Endothelial cell of umbilical vein (primary cell): ENCODE data around the gene F2.

Experiments
- POLR2A ChIP-seq: IDR thresholded peaks from 2 replicates; pipeline ENCODE4 v1.6.1; 2012; ENCODE audit warnings: low read depth, mild to moderate bottlenecking, control low read depth, low read length
- TF ChIP-seq, protein P1 (sequence below), 2 donors: IDR thresholded peaks; 1 replicate in 1 of 2; 2 replicates in 1 of 2; pipeline ENCODE4 v1.5.1; 2011; ENCODE audit warnings: low read length in 2 of 2, mild to moderate bottlenecking in 2 of 2, moderate library complexity in 2 of 2, control low read depth in 1 of 2, inconsistent platforms in 1 of 2, low read depth in 1 of 2; ENCODE audit not compliant: insufficient read depth in 1 of 2; ENCODE audit errors: extremely low read depth in 1 of 2

- TF ChIP-seq POLR2A = no peak
- TF ChIP-seq, protein P1, sequence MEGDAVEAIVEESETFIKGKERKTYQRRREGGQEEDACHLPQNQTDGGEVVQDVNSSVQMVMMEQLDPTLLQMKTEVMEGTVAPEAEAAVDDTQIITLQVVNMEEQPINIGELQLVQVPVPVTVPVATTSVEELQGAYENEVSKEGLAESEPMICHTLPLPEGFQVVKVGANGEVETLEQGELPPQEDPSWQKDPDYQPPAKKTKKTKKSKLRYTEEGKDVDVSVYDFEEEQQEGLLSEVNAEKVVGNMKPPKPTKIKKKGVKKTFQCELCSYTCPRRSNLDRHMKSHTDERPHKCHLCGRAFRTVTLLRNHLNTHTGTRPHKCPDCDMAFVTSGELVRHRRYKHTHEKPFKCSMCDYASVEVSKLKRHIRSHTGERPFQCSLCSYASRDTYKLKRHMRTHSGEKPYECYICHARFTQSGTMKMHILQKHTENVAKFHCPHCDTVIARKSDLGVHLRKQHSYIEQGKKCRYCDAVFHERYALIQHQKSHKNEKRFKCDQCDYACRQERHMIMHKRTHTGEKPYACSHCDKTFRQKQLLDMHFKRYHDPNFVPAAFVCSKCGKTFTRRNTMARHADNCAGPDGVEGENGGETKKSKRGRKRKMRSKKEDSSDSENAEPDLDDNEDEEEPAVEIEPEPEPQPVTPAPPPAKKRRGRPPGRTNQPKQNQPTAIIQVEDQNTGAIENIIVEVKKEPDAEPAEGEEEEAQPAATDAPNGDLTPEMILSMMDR (IDR thresholded peaks at IDR 0.05; ENCODE audit: extremely low read depth in 1 of 2, insufficient read depth in 1 of 2, low read depth in 1 of 2, low read length in 2 of 2) = no peak
Measured at GRCh38 chr11:46755962-46756361, 36.9 kb downstream of the F2 start.
